H54 (cell line): ENCODE results near the gene SLC25A39.
"Not testable (repeated sequence)": the region's sequence is repeated elsewhere in the genome, so short reads cannot be mapped to it uniquely, and the experiment has no call there.

Experiments
- DNase-seq: peaks from one replicate; pipeline ENCODE4 v3.0.0; 2011; ENCODE audit warnings: low spot score, mixed read lengths; ENCODE audit not compliant: insufficient read length
- FAIRE-seq: peaks from 3 replicates; lab custom pipeline; 2011; peaks lifted over from hg19 to GRCh38; lab: Jason Lieb, UNC
- POLR2A ChIP-seq: IDR thresholded peaks from 2 replicates; pipeline ENCODE4 v1.6.1; 2011; ENCODE audit warnings: low read depth, mild to moderate bottlenecking, low read length

Gene SLC25A39

DNA sequence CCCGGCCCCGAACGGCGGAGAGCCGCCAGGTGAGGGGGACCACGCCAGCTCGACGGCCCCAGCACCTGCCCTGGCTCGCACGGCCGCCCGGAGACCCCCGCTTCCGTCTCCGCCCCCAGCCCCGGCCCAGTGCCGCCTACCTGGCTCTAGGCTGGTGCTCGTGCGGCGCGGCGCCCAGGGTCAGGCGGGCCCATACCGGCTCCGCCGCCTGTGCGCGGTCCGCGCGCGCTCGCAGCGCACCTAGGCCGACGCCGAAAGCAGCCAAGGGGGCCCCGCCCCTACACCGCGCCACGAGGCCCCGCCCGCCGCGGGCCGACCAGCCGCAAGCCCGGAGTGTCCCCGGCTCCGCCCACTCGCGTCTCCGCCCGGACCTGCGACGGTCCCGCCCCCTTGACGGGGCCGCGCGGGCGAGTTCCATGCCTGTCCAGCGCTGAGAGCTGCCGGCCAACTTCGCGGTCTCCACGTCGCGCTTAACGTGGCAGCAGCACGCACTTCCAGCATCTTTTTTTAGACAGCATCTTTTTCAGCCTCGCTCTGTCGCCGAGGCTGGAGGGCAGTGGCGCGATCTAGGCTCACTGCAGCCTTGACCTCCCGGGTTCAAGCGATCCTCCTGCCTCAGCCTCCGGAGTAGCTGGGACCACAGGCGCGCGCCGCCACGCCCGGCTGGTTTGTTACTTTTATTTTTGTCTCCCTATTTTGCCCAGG lies at the start of gene SLC25A39:
SLC25A39 (minus strand) TSS at position 253 of the 705 bp plus-strand sequence. CDS start 1,261 bp downstream, outside the sequence.
- FAIRE-seq (no peak), DNase-seq (no peak)
- TF ChIP-seq POLR2A: peak; percentile 83

GRCh38 chr17:44372036-44372435 lies 47.4 kb upstream of the SLC25A39 start:
- FAIRE-seq: no peak
- DNase-seq: no peak
- TF ChIP-seq POLR2A: no peak

- not testable (repeated sequence) for DNase-seq, FAIRE-seq
These were observed 44.9 kb upstream of the SLC25A39 start for GRCh38 chr17:44369414-44370023.

DNA sequence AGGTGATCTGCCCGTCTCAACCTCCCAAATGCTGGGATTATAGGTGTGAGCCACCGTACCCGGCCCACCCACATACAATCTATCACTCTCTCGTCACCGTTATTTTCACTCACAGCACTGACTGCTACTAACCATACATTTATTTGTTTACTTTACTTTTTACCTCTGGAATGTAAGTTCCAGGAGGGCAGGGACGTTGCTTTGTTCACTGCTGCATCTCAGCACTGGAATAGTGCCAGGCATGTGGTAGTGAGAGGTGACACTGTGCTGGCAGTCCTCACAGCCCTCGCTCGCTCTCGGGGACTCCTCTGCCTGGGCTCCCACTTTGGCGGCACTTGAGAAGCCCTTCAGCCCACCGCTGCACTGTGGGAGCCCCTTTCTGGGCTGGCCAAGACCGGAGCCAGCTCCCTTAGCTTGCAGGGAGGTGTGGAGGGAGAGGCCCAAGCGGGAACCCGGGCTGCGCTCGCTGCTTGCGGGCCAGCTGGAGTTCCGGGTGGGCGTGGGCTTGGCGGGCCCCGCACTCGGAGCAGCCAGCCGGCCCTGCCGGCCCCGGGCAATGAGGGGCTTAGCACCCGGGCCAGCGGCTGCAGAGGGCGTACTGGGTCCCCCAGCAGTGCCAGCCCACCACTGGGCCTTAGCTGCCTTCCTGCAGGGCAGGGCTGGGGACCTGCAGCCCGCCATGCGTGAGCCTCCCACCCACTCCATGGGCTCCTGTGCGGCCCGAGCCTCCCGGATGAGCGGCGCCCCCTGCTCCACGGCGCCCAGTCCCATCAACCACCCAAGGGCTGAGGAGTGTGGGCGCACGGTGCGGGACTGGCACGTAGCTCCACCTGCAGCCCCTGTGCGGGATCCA lies 44.0 kb upstream of the SLC25A39 start:
- FAIRE-seq: not testable (repeated sequence)

GRCh38 chr17:44367231-44367979 lies 42.8 kb upstream of the SLC25A39 start:
- DNase-seq (no peak), FAIRE-seq (no peak)
- TF ChIP-seq POLR2A: no peak

More for the DNA sequence above, 44.0 kb upstream of the SLC25A39 start:
- DNase-seq: not testable (repeated sequence)

DNA sequence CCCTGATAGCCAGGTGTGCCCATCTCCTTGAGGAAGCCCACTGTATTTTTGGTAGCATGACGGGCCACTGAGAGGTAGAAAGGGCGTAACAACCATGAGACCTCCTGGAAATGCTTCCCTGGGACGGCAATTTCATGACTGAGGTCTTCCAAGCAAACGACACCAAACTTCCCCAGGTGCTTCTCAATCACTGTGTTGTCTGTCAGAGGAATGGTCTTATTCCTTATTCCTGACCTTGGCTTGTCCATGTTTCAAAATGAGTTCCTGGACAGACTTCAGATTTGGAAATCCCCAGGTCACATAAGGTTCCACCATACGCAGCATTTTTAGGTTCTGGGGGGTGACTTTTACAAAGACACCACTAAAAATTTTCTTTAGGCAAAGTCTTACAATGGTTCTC lies 40.4 kb upstream of the SLC25A39 start:
- DNase-seq, FAIRE-seq: not testable (repeated sequence)

- peak; percentile 54; the same call in 1 of the 2 replicates for TF ChIP-seq POLR2A
- FAIRE-seq: no peak
- peak; percentile 86 for DNase-seq
These were observed 39.1 kb upstream of the SLC25A39 start, which contains the start of gene FAM171A2 for GRCh38 chr17:44363613-44364159. Gene FAM171A2, minus strand, starts transcription at chr17:44363853. Its CDS starts 139 bp downstream, at chr17:44363714.

- DNase-seq (peak; percentile 61), FAIRE-seq (no peak)
- TF ChIP-seq POLR2A: no peak
These were observed 38.5 kb upstream of the SLC25A39 start for GRCh38 chr17:44362949-44363612.

GRCh38 chr17:44362459-44362948 lies 37.9 kb upstream of the SLC25A39 start:
- DNase-seq (no peak), FAIRE-seq (no peak)
- no peak for TF ChIP-seq POLR2A

GRCh38 chr17:44361292-44362260 lies 37.0 kb upstream of the SLC25A39 start:
- TF ChIP-seq POLR2A: no peak
- DNase-seq (no peak), FAIRE-seq (no peak)

DNA sequence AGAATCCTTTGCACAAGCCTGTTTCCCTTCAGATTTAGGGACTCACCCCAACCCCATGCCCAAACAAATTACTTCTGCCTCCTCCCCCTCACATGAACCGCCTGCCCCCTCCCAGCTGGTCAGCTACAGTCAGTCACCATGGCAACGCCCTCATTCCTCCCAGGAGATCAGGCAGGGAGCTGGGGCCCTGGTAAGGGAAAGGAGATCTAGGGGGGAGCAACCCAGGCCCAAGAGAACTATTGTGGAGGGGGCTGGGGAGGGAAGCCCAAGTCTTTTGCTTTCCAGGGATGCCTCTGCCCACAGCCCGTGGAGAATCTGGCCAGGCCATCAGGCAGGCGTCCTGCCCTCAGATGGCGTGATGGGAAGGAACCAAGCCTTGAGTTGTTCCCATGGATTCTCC lies 36.2 kb upstream of the SLC25A39 start:
- DNase-seq (no peak), FAIRE-seq (no peak)
- no peak for TF ChIP-seq POLR2A
